ENCODE data around the gene RAD9A. TPM values are rescaled to one million over a fixed set of nuclear protein-coding genes. Genes with fewer than 3 reads are reported as not detected.

Gene RAD9A
- total and polyA plus RNA-seq, 2 experiments from 2014 or later, result 13.9 to 17.0 TPM

GRCh38 chr11:67400942-67401494 lies 9.2 kb downstream of the RAD9A start:
- ATAC-seq, result peak; percentile 2
- no peak overlapping the region for H3K27ac Mint-ChIP-seq
- H3K9me3 Mint-ChIP-seq, result no peaks in the 10 kb centered on the region
- H3K79me2 ChIP-seq (replicated peaks; ENCODE audit: insufficient read depth), result peaks cover 16% of the 10 kb centered on the region
- 0 out of 2 replicates have a peak, but pooled peaks cover 4% of the 10 kb centered on the region for H3F3A ChIP-seq (replicated peaks; ENCODE audit: low read depth)
- H3K4me3 Mint-ChIP-seq, result peak overlapping the region; percentile 76
- no peak for DNase-seq (ENCODE audit: low spot score)
- H3K4me2 ChIP-seq, result peak overlapping the region; percentile 91
- H3K36me3 ChIP-seq (ENCODE audit: insufficient read depth), result no peaks in the 10 kb centered on the region
- H3K27me3 Mint-ChIP-seq (ENCODE audit: insufficient read depth, low read depth, poor library complexity), result peaks cover 13% of the 10 kb centered on the region
- peak overlapping the region; percentile 88 for H3K4me3 ChIP-seq
- H4K20me1 ChIP-seq (replicated peaks; ENCODE audit: insufficient read depth), result peaks cover 8% of the 10 kb centered on the region; the same call in 1 of the 2 replicates
- no peak overlapping the region for H2AFZ ChIP-seq
- no peaks in the 10 kb centered on the region for H3K9me2 ChIP-seq (ENCODE audit: insufficient read depth)
- peak overlapping the region; percentile 81; the same call in 1 of the 2 replicates for H3K27ac ChIP-seq (ENCODE audit: low read depth)
- peaks cover 24% of the 10 kb centered on the region for H3K4me1 ChIP-seq (ENCODE audit: insufficient read depth)
- H3K27me3 ChIP-seq (ENCODE audit: insufficient read depth), result no peaks in the 10 kb centered on the region
- H3K36me3 Mint-ChIP-seq (ENCODE audit: low read depth), result peaks cover 37% of the 10 kb centered on the region
- TF ChIP-seq EZH2 (IDR thresholded peaks at IDR 0.05; ENCODE audit: low read depth, unreplicated experiment) (no peak), EZH2phosphoT487 (IDR thresholded peaks at IDR 0.05; ENCODE audit: unreplicated experiment) (no peak), ZNF114 (CRISPR knock-in tag; IDR thresholded peaks at IDR 0.05) (no peak), ZNF331 (CRISPR knock-in tag; IDR thresholded peaks at IDR 0.05; ENCODE audit: low read depth) (no peak), CREB1 (CRISPR knock-in tag; IDR thresholded peaks at IDR 0.05; ENCODE audit: low read depth) (no peak), STAT1 (IDR thresholded peaks at IDR 0.05; ENCODE audit: unreplicated experiment) (no peak), POLR2AphosphoS5 (IDR thresholded peaks at IDR 0.05; ENCODE audit: low read depth) (no peak), JUNB (IDR thresholded peaks at IDR 0.05; ENCODE audit: unreplicated experiment) (no peak), ZNF462 (CRISPR knock-in tag; IDR thresholded peaks at IDR 0.05) (no peak), NANOG (IDR thresholded peaks at IDR 0.05; ENCODE audit: borderline replicate concordance) (no peak)
- TF ChIP-seq, protein P1, sequence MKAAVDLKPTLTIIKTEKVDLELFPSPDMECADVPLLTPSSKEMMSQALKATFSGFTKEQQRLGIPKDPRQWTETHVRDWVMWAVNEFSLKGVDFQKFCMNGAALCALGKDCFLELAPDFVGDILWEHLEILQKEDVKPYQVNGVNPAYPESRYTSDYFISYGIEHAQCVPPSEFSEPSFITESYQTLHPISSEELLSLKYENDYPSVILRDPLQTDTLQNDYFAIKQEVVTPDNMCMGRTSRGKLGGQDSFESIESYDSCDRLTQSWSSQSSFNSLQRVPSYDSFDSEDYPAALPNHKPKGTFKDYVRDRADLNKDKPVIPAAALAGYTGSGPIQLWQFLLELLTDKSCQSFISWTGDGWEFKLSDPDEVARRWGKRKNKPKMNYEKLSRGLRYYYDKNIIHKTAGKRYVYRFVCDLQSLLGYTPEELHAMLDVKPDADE (IDR thresholded peaks at IDR 0.05), result no peak
- TF ChIP-seq, protein P2, sequence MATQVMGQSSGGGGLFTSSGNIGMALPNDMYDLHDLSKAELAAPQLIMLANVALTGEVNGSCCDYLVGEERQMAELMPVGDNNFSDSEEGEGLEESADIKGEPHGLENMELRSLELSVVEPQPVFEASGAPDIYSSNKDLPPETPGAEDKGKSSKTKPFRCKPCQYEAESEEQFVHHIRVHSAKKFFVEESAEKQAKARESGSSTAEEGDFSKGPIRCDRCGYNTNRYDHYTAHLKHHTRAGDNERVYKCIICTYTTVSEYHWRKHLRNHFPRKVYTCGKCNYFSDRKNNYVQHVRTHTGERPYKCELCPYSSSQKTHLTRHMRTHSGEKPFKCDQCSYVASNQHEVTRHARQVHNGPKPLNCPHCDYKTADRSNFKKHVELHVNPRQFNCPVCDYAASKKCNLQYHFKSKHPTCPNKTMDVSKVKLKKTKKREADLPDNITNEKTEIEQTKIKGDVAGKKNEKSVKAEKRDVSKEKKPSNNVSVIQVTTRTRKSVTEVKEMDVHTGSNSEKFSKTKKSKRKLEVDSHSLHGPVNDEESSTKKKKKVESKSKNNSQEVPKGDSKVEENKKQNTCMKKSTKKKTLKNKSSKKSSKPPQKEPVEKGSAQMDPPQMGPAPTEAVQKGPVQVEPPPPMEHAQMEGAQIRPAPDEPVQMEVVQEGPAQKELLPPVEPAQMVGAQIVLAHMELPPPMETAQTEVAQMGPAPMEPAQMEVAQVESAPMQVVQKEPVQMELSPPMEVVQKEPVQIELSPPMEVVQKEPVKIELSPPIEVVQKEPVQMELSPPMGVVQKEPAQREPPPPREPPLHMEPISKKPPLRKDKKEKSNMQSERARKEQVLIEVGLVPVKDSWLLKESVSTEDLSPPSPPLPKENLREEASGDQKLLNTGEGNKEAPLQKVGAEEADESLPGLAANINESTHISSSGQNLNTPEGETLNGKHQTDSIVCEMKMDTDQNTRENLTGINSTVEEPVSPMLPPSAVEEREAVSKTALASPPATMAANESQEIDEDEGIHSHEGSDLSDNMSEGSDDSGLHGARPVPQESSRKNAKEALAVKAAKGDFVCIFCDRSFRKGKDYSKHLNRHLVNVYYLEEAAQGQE (IDR thresholded peaks at IDR 0.05; ENCODE audit: unreplicated experiment), result no peak
- TF ChIP-seq, protein P3, sequence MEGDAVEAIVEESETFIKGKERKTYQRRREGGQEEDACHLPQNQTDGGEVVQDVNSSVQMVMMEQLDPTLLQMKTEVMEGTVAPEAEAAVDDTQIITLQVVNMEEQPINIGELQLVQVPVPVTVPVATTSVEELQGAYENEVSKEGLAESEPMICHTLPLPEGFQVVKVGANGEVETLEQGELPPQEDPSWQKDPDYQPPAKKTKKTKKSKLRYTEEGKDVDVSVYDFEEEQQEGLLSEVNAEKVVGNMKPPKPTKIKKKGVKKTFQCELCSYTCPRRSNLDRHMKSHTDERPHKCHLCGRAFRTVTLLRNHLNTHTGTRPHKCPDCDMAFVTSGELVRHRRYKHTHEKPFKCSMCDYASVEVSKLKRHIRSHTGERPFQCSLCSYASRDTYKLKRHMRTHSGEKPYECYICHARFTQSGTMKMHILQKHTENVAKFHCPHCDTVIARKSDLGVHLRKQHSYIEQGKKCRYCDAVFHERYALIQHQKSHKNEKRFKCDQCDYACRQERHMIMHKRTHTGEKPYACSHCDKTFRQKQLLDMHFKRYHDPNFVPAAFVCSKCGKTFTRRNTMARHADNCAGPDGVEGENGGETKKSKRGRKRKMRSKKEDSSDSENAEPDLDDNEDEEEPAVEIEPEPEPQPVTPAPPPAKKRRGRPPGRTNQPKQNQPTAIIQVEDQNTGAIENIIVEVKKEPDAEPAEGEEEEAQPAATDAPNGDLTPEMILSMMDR (conservative IDR thresholded peaks at IDR 0.05; ENCODE audit: low read depth in 2 of 2), result no peak
- H3K4me1 Mint-ChIP-seq, result peaks cover 30% of the 10 kb centered on the region

Measured in GM23338 (cell line).